Upper lobe of left lung (tissue), 6 donors: ENCODE measurements around the gene RNPEPL1. TPM values are rescaled to one million over a fixed set of nuclear protein-coding genes. Genes with fewer than 3 reads are reported as not detected.
A peak's percentile ranks its signal among the peaks of the same experiment; 100 is the strongest.

Experiments used
- ATAC-seq, 2 donors: fragments of 200-7000 bp; cut with Tn5 transposase; one replicate each; pipeline ENCODE4 v1.9.1; 2022; ENCODE audit warnings: mild to moderate bottlenecking in 2 of 2, moderate library complexity in 2 of 2; ENCODE audit not compliant: low FRiP score in 2 of 2
- DNase-seq, 2 donors: peaks; one replicate each; pipeline ENCODE4 v3.0.0-alpha.2; 2019 to 2020
- H3K27ac ChIP-seq, 4 donors: fragments of 200-600 bp; sonication (generic); one replicate each; pipeline ENCODE4 v1.5.1; 2016 to 2019
- H3K27me3 ChIP-seq, 4 donors: fragments of 200-600 bp; sonication (generic); one replicate each; pipeline ENCODE4 v1.5.1; 2017 to 2019
- H3K36me3 ChIP-seq, 4 donors: fragments of 200-600 bp; sonication (generic); one replicate each; pipeline ENCODE4 v1.5.1; 2016 to 2019
- H3K4me1 ChIP-seq, 4 donors: fragments of 200-600 bp; sonication (generic); one replicate each; pipeline ENCODE4 v1.5.1; 2018 to 2019
- H3K4me3 ChIP-seq, 4 donors: fragments of 200-600 bp; sonication (generic); one replicate each; pipeline ENCODE4 v1.5.1; 2017 to 2019; ENCODE audit warnings: mild to moderate bottlenecking in 2 of 4, moderate library complexity in 1 of 4
- H3K9me3 ChIP-seq, 4 donors: fragments of 200-600 bp; sonication (generic); one replicate each; pipeline ENCODE4 v1.5.1; 2018 to 2019
- EP300 ChIP-seq, 4 donors: sonication (generic); formaldehyde crosslinking; IDR thresholded peaks; one replicate each; pipeline ENCODE4 v1.5.1; 2017; ENCODE audit warnings: antibody characterized with exemption in 4 of 4, control low read depth in 2 of 4
- POLR2A ChIP-seq, 4 donors: fragments of 450-650 bp; IDR thresholded peaks; one replicate each; pipeline ENCODE4 v1.5.1; 2016 to 2017; ENCODE audit warnings: antibody characterized with exemption in 4 of 4, mild to moderate bottlenecking in 2 of 4
- POLR2AphosphoS5 ChIP-seq, 2 donors: sonication (generic); formaldehyde crosslinking; IDR thresholded peaks; one replicate each; pipeline ENCODE4 v1.5.1; 2017; ENCODE audit warnings: antibody characterized with exemption in 2 of 2
- WGBS, 2 donors: methylation state at CpG; one replicate each; pipeline ENCODE4 v1.1.5; 2017 to 2018; 5-methylcytosine and 5-hydroxymethylcytosine counted together
- total RNA-seq, 6 donors: library from RNA; depleted of rRNA in 4 of 6; stranded (reverse); fragments of >200 nt in 4 of 6; gene quantifications; one replicate each; pipeline versions ENCODE4 v1.1.0 to v1.2.1, GENCODE V29; 2016 to 2021
- TF ChIP-seq, protein P1 (sequence below), 6 experiments: fragments of 450-650 bp in 4 of 6; fragments of 200-600 bp in 2 of 6; sonication (generic) in 2 of 6; IDR thresholded peaks; one replicate each; pipeline ENCODE4 v1.5.1; 2016 to 2019; ENCODE audit warnings: antibody characterized with exemption in 6 of 6
- donor health status: DM: no; HTN: no; CAD: no; lungs with moderate emphysema.
- donor health status: DM: no; HTN: yes; CAD: no; lungs with severe emphysema.

Gene RNPEPL1
- total RNA-seq, 6 donors from 2014 or later: 71.0 to 264 (median 123) TPM

DNA sequence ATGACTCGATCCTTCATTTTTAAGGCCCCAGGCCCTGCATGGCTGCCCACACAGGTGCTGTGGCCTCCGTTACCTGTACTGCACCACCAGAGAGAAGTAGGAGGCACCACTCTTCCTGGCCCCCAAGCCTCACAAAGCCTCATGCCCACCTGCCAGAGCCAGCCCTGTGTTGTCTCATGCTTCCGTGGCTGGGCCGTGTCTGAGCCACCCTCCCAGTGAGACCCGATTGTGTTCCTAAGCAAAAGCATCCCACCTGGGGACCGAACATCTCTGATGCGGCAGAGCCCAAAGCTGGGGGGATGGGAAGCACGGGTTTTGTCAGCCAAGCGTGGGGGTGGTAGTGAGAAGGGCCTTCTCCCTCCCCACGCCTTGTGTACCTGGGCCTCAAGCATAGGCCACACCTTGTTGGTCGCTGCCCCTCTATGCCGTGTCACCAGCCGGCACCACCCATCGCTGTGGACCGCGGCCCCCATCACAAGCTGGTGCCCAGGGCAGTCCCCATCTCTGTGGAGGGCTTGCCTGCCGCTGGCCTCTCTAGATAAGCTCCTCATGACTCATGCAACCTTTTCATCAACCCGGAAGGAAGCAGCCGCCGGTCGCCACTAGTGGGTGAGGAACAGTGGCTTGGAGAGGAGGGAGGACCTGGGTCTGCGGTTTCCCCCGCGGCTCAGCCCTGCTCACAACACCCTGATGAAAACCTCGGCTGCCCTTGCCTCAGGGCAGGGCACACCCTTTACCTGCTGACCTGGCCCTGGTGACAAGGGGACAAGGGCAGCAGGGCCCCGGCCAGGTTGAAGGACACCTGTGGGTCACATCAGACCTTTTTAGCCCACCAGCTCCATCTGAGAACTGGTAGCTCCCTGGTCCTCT lies 2.7 kb upstream of the RNPEPL1 start:
- H3K9me3 ChIP-seq: no peaks in the 10 kb centered on the region

DNA sequence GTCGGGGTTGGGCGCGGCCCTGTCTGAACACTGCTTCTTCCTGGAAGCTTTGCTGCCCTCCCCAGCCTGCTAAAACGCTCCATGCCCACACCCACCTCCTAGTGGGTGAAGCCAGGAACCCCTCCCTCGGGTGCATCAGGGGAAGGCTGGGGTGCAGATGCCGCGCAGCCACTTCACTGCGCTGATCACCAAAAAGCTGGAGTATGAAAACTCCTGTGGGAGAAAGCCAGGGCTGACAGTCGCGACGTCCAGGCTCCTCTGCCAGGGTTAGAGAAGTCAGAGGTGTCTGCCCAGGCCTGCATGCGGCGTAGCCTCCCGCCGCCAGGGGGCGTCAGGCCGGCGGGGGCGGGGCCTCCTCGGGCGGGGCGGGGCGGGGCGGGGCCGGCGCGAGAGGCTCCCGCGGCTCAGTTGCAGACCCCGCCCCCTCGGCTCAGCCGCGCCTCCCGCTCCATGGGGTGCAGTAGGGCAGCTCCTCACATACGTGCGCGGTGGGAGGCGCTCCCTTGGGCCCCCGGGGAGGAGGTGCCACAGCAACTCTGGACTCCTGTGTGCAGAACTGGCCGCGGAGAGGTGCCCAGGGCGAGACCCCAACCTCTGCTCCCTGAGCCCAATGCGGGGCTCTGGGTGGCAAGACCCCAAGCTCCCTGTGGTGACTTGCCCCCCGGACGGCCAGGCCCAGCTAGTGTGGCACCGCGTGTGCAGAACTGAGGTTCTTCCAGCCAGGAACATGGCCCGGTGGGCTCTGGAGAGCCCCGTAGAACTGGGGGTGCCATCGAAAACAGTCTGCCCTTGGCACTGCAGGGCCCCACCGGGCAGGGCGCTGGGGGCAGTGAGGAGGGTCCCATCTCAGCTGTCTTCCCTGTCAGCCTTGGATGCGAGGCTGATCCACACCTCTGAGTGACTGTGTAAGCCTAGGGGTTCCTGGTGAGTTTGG lies 1.8 kb upstream of the RNPEPL1 start:
- peak overlapping the region; percentile 70 to 89 (median 81) for H3K4me3 ChIP-seq
- H3K27ac ChIP-seq: peak overlapping the region; percentile 94 to 97 (median 96)
- H3K36me3 ChIP-seq: no peaks in the 10 kb centered on the region
- no peaks in the 10 kb centered on the region for H3K9me3 ChIP-seq
- ATAC-seq (peak; percentile 89 to 91), DNase-seq (peak; percentile 98 to 99)
- no peaks in the 10 kb centered on the region for H3K27me3 ChIP-seq
- WGBS, 2 donors: 3 to 8% methylated on average over 6 to 27 of the region's 53 CpGs
- peaks cover 60 to 92% (median 78%) of the 10 kb centered on the region in 4 donors for H3K4me1 ChIP-seq
- TF ChIP-seq EP300 (IDR thresholded peaks at IDR 0.05) (no peak), POLR2AphosphoS5 (IDR thresholded peaks at IDR 0.05) (peak; percentile 10 to 50), POLR2A (IDR thresholded peaks at IDR 0.05) (peak in 2 of 4 donors; percentile 68 to 70)
- TF ChIP-seq, protein P1, sequence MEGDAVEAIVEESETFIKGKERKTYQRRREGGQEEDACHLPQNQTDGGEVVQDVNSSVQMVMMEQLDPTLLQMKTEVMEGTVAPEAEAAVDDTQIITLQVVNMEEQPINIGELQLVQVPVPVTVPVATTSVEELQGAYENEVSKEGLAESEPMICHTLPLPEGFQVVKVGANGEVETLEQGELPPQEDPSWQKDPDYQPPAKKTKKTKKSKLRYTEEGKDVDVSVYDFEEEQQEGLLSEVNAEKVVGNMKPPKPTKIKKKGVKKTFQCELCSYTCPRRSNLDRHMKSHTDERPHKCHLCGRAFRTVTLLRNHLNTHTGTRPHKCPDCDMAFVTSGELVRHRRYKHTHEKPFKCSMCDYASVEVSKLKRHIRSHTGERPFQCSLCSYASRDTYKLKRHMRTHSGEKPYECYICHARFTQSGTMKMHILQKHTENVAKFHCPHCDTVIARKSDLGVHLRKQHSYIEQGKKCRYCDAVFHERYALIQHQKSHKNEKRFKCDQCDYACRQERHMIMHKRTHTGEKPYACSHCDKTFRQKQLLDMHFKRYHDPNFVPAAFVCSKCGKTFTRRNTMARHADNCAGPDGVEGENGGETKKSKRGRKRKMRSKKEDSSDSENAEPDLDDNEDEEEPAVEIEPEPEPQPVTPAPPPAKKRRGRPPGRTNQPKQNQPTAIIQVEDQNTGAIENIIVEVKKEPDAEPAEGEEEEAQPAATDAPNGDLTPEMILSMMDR (IDR thresholded peaks at IDR 0.05): peak; percentile 82 to 99 (median 92)

More for the DNA sequence above, 2.7 kb upstream of the RNPEPL1 start:
- ATAC-seq (peak; percentile 62 to 86), DNase-seq (peak; percentile 87 to 98)
- WGBS, 2 donors: 19 to 37% methylated on average over 16 to 26 of the region's 26 CpGs
- TF ChIP-seq POLR2A (IDR thresholded peaks at IDR 0.05) (peak in 3 of 4 donors; percentile 14 to 68 (median 50)), EP300 (IDR thresholded peaks at IDR 0.05) (peak in 1 of 4 donors; percentile 83), POLR2AphosphoS5 (IDR thresholded peaks at IDR 0.05) (peak; percentile 76 to 89)
- TF ChIP-seq, protein P1 (IDR thresholded peaks at IDR 0.05): no peak
- Histone ChIP-seq H3K4me1 (peaks cover 57 to 87% (median 75%) of the 10 kb centered on the region in 4 donors), H3K27me3 (no peaks in the 10 kb centered on the region), H3K36me3 (no peaks in the 10 kb centered on the region), H3K4me3 (peak overlapping the region in 3 of 4 donors; percentile 79 to 89 (median 83)), H3K27ac (peak overlapping the region; percentile 94 to 97 (median 96))

DNA sequence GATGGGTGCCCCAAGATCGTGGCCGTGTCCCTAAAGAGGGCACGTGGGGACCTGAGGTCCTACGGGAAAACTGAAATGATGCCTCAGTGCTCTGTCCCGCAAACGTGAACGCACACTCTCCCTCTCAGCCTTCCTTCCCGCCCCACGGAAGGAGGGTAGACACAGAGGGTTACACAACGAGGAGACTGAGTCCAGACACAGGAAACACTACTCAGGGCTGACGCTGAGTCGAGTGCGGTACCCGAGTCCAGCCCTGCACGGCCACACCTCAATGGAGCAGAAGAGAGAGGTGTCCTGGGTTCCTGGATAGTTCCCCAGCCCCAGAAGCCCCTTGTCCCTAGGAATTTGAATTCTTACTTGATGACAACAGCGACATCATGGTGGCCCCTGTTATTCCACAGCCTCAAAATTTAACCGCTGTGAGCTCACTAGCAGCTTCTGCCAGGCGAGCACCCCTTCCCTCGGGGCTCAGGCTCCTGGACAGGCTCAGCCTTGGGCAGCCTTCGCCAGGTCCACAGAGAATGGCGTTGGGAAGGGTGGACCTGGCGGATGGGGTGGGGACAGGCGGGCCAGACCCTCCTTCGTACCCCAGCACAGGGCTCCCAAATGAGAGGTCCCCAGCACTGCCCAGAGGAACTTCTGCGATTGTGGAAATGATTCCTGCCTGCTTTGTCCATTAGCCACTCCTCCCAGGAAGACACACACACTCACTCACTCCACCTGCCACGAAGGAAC lies 980 bp upstream of the RNPEPL1 start:
- DNase-seq (peak; percentile 34 to 53), ATAC-seq (peak in 1 of 2 donors; percentile 20)
- TF ChIP-seq POLR2AphosphoS5 (IDR thresholded peaks at IDR 0.05) (peak in 1 of 2 donors; percentile 24), POLR2A (IDR thresholded peaks at IDR 0.05) (peak in 1 of 4 donors; percentile 4), EP300 (IDR thresholded peaks at IDR 0.05) (no peak)
- TF ChIP-seq, protein P1 (IDR thresholded peaks at IDR 0.05): no peak
- H3K4me1 ChIP-seq: peaks cover 52 to 86% (median 70%) of the 10 kb centered on the region in 4 donors
- peak overlapping the region; percentile 94 to 97 (median 96) for H3K27ac ChIP-seq
- H3K9me3 ChIP-seq: no peaks in the 10 kb centered on the region
- H3K27me3 ChIP-seq: no peaks in the 10 kb centered on the region
- peak overlapping the region; percentile 70 to 89 (median 81) for H3K4me3 ChIP-seq
- WGBS, 2 donors: 9 to 29% methylated on average over 17 to 26 of the region's 26 CpGs
- peaks cover 0 to under 1% (median under 1%) of the 10 kb centered on the region in 4 donors for H3K36me3 ChIP-seq
